Inflammatory macrophage (primary cell): Measurements from ENCODE around the gene ZKSCAN8.

Source experiments
- DNase-seq, 2 donors: peaks; one replicate each; pipeline ENCODE4 v3.0.0-alpha.2; 2020 to 2022

ZKSCAN8 gene

GRCh38 chr6:28206928-28207509, 65.3 kb downstream of the ZKSCAN8 start:
- DNase-seq = no peak

GRCh38 chr6:28207510-28208110, 65.9 kb downstream of the ZKSCAN8 start:
- DNase-seq = peak; percentile 27 to 43

DNA sequence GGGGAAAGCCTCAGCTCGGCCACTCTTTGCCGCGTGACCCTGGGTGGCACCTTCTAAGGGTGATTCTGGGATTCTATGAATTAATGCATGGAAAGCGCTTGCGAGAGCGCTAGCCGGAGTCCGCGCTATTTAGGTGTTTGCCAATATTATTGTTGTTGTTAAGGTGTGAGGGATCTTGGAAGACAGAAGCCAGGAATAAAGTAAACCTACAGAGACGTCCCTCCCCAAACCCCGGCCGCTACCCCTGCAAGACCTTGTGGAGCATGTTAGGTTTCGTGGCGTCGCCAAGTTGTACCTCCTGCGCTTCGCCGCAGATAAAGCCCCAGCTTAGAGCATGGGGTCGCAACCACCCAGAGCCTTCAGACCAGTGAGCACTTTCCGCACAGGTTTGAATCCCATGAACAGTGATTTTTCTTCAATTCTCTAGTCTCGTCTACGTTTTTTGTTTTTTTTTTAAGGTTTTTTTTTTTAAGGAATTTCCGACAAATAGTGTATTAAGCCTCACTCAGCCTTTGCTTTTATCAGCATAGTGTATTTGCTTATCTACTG, 66.5 kb downstream of the ZKSCAN8 start:
- DNase-seq = no peak
